Activated naive CD8-positive, alpha-beta T cell treated with anti-CD3 and anti-CD28 coated beads for 36 hours (primary cell): ENCODE measurements around the gene CDK14. TPM values are rescaled to one million over a fixed set of nuclear protein-coding genes. Genes with fewer than 3 reads are reported as not detected.

Experiments used
- DNase-seq: peaks from one replicate; pipeline ENCODE4 v3.0.0; 2021
- H3K27ac Mint-ChIP-seq: one replicate; pipeline ENCODE4 v1.8.0; 2022; ENCODE audit warnings: mild to moderate bottlenecking, moderate library complexity, mixed read lengths
- H3K27me3 Mint-ChIP-seq: one replicate; pipeline ENCODE4 v1.8.0; 2022; ENCODE audit warnings: mild to moderate bottlenecking, mixed read lengths
- H3K36me3 Mint-ChIP-seq: one replicate; pipeline ENCODE4 v1.8.0; 2021; ENCODE audit warnings: mild to moderate bottlenecking, mixed read lengths
- H3K4me1 Mint-ChIP-seq: one replicate; pipeline ENCODE4 v1.8.0; 2021; ENCODE audit warnings: mixed read lengths
- H3K4me3 Mint-ChIP-seq: one replicate; pipeline ENCODE4 v1.8.0; 2022; ENCODE audit warnings: mild to moderate bottlenecking, moderate library complexity, mixed read lengths
- H3K9me3 Mint-ChIP-seq: one replicate; pipeline ENCODE4 v1.8.0; 2022; ENCODE audit warnings: mixed read lengths
- total RNA-seq, 2 experiments: library from RNA; stranded (reverse); gene quantifications; one replicate each; pipeline ENCODE4 v1.2.3, GENCODE V29; 2021

Gene CDK14
- total RNA-seq, 2 experiments from 2014 or later, result 0.92 to 1.6 TPM

GRCh38 chr7:90705391-90706071, 109.4 kb downstream of the CDK14 start:
- Mint-ChIP-seq H3K4me1 (peaks cover 4% of the 10 kb centered on the region), H3K4me3 (no peak overlapping the region), H3K27me3 (peaks cover 3% of the 10 kb centered on the region), H3K9me3 (no peaks in the 10 kb centered on the region), H3K27ac (no peak overlapping the region), H3K36me3 (no peaks in the 10 kb centered on the region)
- DNase-seq, result no peak

DNA sequence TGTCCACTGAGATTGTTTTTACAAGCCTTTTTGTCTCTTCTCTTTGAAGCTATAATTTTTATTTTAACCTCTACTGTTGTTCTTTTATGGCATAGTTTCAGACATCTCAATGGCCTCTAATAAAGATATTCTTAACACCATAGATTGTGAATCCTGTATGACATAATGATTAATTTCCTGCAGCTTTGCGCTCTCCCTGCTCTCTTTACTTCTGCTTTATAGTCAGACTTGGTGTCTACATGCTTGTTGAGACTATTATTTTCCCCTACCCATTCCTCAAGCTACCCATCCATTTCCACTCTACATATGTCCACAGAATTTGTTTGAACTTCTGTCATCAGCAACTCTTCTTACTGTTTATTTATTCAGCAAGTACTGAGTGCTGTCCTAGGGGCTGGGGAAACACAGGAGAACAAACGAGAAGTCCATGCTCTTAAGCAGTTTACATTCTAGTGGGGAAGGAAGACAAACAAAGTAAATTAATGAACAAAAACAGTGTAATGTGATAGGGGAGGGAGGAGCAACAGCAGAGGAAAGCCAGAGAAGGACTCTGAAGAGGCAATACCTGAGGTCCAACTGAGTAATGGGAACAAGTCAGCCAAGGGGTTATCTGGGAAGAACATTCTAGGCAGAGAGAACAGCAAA, 110.1 kb downstream of the CDK14 start:
- H3K27ac Mint-ChIP-seq, result no peak overlapping the region
- no peaks in the 10 kb centered on the region for H3K36me3 Mint-ChIP-seq
- peaks cover 3% of the 10 kb centered on the region for H3K27me3 Mint-ChIP-seq
- peaks cover 2% of the 10 kb centered on the region for H3K4me1 Mint-ChIP-seq
- H3K9me3 Mint-ChIP-seq, result no peaks in the 10 kb centered on the region
- no peak overlapping the region for H3K4me3 Mint-ChIP-seq
- DNase-seq, result no peak

DNA sequence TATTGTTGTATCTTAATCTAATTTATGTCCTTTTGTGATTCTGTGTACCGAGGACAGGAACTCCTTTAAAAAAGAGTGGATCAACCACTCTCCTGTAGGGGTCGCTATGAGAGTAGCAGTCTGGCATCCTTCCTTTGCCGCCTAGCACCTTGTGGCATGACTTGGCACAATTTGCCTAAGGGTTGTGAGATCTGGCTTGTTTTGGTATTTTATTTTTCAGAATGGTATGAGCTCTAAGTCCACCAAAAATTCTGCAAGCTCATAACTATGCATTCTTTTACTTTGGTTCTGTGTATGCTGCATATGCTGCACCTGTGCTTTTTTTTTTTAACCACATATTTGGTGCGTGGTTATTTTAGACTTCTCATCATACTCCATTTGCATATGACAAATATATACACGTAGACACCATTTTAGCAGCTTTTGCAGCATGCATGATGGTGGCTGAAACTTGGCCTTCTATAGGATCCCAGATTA, 112.8 kb downstream of the CDK14 start:
- Mint-ChIP-seq H3K36me3 (no peaks in the 10 kb centered on the region), H3K4me1 (peaks cover 2% of the 10 kb centered on the region), H3K27me3 (no peaks in the 10 kb centered on the region), H3K4me3 (no peak overlapping the region), H3K9me3 (no peaks in the 10 kb centered on the region), H3K27ac (no peak overlapping the region)
- no peak for DNase-seq

- H3K4me3 Mint-ChIP-seq, result no peak overlapping the region
- no peaks in the 10 kb centered on the region for H3K9me3 Mint-ChIP-seq
- no peaks in the 10 kb centered on the region for H3K27me3 Mint-ChIP-seq
- no peak for DNase-seq
- H3K4me1 Mint-ChIP-seq, result peaks cover 2% of the 10 kb centered on the region
- no peak overlapping the region for H3K27ac Mint-ChIP-seq
- no peaks in the 10 kb centered on the region for H3K36me3 Mint-ChIP-seq
Measured at GRCh38 chr7:90709501-90710465, 113.7 kb downstream of the CDK14 start.

DNA sequence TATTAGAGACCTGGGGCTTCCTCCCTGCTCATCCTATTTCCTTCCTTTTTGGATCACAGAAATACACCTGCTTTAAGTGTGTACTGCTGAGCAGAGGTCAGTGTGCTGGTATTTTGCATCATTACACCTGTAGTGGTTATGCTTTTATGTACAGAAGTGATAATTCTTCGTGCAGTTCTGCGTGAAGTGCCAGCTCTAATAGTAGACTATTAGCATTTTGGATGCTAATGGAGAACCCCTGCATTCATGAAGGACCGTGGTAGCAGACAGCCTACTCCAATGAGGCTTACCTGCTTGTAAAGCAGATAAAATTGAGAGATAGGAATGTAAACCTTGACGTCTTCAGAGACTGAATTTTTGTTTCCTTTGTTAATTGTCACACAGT, 114.3 kb downstream of the CDK14 start:
- H3K9me3 Mint-ChIP-seq, result no peaks in the 10 kb centered on the region
- no peak for DNase-seq
- H3K4me3 Mint-ChIP-seq, result no peak overlapping the region
- H3K4me1 Mint-ChIP-seq, result peaks cover 2% of the 10 kb centered on the region
- H3K36me3 Mint-ChIP-seq, result no peaks in the 10 kb centered on the region
- no peaks in the 10 kb centered on the region for H3K27me3 Mint-ChIP-seq
- H3K27ac Mint-ChIP-seq, result no peak overlapping the region

GRCh38 chr7:90713628-90714027, 117.5 kb downstream of the CDK14 start:
- DNase-seq, result no peak
- Mint-ChIP-seq H3K4me3 (no peak overlapping the region), H3K36me3 (no peaks in the 10 kb centered on the region), H3K27me3 (no peaks in the 10 kb centered on the region), H3K4me1 (peaks cover 2% of the 10 kb centered on the region), H3K9me3 (no peaks in the 10 kb centered on the region), H3K27ac (no peak overlapping the region)

DNA sequence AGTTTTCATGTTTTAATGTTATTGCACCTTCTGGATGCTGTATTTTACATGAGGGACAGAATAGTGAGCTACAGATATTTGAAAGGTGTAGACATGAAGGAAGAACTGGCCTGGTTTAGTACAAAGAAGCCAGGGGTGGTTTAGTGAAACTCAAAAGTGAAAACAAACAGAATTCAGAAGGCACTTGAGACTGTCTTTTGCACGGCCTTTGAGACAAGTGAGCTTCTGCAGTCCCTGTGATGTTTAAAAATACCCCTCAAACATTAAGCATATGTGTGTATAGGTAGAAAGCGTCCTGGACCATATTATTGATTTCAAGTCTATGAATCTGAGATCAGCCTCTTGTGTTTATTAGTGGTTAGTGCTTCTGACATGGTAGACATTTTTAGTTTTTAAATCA, 118.9 kb downstream of the CDK14 start:
- Mint-ChIP-seq H3K4me1 (no peaks in the 10 kb centered on the region), H3K4me3 (no peak overlapping the region), H3K27me3 (no peaks in the 10 kb centered on the region), H3K36me3 (no peaks in the 10 kb centered on the region), H3K9me3 (no peaks in the 10 kb centered on the region), H3K27ac (no peak overlapping the region)
- no peak for DNase-seq

- no peaks in the 10 kb centered on the region for H3K36me3 Mint-ChIP-seq
- H3K27me3 Mint-ChIP-seq, result no peaks in the 10 kb centered on the region
- H3K4me1 Mint-ChIP-seq, result no peaks in the 10 kb centered on the region
- H3K9me3 Mint-ChIP-seq, result no peaks in the 10 kb centered on the region
- H3K4me3 Mint-ChIP-seq, result no peak overlapping the region
- no peak overlapping the region for H3K27ac Mint-ChIP-seq
- no peak for DNase-seq
Measured at GRCh38 chr7:90717296-90718060, 121.4 kb downstream of the CDK14 start.

DNA sequence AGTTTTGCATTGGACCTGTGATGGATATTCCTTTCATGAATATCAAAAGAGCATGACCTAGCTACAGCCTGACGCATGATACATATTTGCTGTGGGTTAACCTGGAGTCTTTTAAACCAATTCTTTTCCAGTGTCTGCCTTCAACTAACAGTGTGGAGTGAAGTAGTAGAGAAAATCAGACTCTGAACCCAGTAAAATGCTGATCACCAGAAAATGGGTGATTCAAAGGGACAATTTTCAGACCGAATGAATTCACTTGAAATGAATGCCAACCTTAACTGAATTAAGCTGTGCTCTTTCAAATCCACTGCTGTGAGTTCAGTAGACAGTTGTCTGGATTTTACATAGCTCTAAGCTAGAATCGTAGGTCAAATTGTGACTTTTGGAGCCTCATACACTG, 123.0 kb downstream of the CDK14 start:
- Mint-ChIP-seq H3K27me3 (no peaks in the 10 kb centered on the region), H3K4me3 (no peak overlapping the region), H3K27ac (no peak overlapping the region)

GRCh38 chr7:90720984-90721760, 125.1 kb downstream of the CDK14 start:
- DNase-seq, result no peak
- no peak overlapping the region for H3K4me3 Mint-ChIP-seq
- no peaks in the 10 kb centered on the region for H3K4me1 Mint-ChIP-seq
- H3K27me3 Mint-ChIP-seq, result no peaks in the 10 kb centered on the region
- H3K9me3 Mint-ChIP-seq, result no peaks in the 10 kb centered on the region
- no peaks in the 10 kb centered on the region for H3K36me3 Mint-ChIP-seq
- no peak overlapping the region for H3K27ac Mint-ChIP-seq

More for the DNA sequence above, 123.0 kb downstream of the CDK14 start:
- Mint-ChIP-seq H3K36me3 (no peaks in the 10 kb centered on the region), H3K4me1 (no peaks in the 10 kb centered on the region), H3K9me3 (no peaks in the 10 kb centered on the region)
- no peak for DNase-seq

DNA sequence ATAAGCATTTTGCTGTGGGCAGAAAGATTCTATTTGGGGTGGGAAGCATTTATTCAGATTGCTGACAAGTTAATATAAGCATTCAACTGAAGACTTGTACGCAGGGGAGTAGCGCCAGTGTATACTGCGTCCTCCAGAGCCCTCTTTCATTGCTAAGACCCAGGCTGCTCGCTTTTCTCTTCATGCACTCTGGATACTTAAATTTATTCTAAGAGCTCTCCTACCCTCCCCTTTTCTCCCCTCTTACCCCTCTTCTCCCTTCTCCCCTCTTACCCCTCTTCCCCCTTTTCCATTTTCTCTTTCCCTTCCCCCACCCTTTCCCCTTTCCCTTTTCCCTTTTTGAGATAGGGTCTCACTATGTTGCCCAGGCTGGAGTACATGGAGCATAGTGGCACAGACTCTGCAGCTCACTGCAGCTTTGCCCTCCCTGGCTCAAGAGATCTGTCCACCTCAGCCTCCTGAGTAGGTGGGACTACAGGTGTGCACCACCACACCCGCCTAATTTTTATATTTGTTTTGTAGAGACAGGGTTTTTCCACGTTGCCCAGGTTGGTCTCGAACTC, 125.8 kb downstream of the CDK14 start:
- DNase-seq, result no peak
- Mint-ChIP-seq H3K27ac (no peak overlapping the region), H3K9me3 (no peaks in the 10 kb centered on the region), H3K36me3 (no peaks in the 10 kb centered on the region), H3K4me1 (no peaks in the 10 kb centered on the region), H3K4me3 (no peak overlapping the region), H3K27me3 (no peaks in the 10 kb centered on the region)

GRCh38 chr7:90723233-90723632, 127.1 kb downstream of the CDK14 start:
- Mint-ChIP-seq H3K36me3 (no peaks in the 10 kb centered on the region), H3K27ac (no peak overlapping the region), H3K9me3 (no peaks in the 10 kb centered on the region), H3K27me3 (peaks cover 4% of the 10 kb centered on the region), H3K4me1 (no peaks in the 10 kb centered on the region), H3K4me3 (no peak overlapping the region)
- no peak for DNase-seq

DNA sequence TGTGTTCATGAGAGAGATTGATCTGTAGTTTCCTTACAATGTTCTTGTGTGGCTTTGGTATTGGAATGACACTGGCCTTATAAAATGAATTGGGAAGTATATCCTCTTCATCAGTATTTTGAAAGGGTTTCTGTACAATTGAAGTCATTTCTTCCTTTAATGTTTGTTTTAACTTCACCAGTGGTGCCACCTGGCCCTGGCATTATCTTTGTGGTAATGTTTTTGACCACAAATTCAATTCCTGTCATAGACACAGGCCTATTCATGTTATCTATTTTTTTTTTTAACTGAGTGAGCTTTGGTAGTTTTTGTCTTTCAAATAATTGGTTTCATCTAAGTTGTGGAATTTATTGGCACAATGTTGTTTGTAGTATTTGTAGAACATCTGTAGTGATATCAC, 127.7 kb downstream of the CDK14 start:
- no peaks in the 10 kb centered on the region for H3K36me3 Mint-ChIP-seq
- H3K9me3 Mint-ChIP-seq, result no peaks in the 10 kb centered on the region
- peaks cover 4% of the 10 kb centered on the region for H3K27me3 Mint-ChIP-seq
- no peaks in the 10 kb centered on the region for H3K4me1 Mint-ChIP-seq
- H3K27ac Mint-ChIP-seq, result no peak overlapping the region
- H3K4me3 Mint-ChIP-seq, result no peak overlapping the region
- DNase-seq, result no peak

DNA sequence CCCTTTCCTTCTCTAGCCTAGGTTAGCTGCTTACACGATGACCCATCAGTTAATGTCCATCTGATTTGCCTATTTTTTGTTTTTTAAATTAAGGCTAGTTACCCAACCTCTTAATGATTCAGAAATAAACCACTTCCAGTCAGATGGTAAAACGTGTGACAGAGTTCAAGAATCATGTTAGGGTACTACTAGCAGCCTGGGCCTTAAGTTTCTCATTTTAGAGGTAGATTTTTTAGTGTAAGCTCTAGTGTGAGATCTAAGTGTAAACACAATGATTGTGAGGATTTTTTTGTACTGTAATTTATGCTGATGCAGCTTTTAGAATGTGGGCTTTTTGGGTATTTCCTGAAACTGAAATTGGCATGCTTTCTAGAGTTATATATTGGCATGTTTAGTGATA, 130.0 kb downstream of the CDK14 start:
- H3K4me1 Mint-ChIP-seq, result no peaks in the 10 kb centered on the region
- H3K36me3 Mint-ChIP-seq, result no peaks in the 10 kb centered on the region
- H3K4me3 Mint-ChIP-seq, result no peak overlapping the region
- H3K27me3 Mint-ChIP-seq, result peaks cover 4% of the 10 kb centered on the region
- peaks cover 8% of the 10 kb centered on the region for H3K9me3 Mint-ChIP-seq
- H3K27ac Mint-ChIP-seq, result no peak overlapping the region
- no peak for DNase-seq
